Uterus (tissue), 2 donors: ENCODE results near the gene JAG1.

Experiments
- POLR2A ChIP-seq, 2 donors: fragments of 450-650 bp; IDR thresholded peaks; one replicate each; pipeline ENCODE4 v1.6.1; 2016; ENCODE audit warnings: antibody characterized with exemption in 2 of 2, mild to moderate bottlenecking in 1 of 2, moderate library complexity in 1 of 2
- TF ChIP-seq, protein P1 (sequence below), 4 experiments: fragments of 200-600 bp in 2 of 4; fragments of 450-650 bp in 2 of 4; sonication (generic) in 2 of 4; IDR thresholded peaks; one replicate each; pipeline ENCODE4 v1.5.1; 2016 to 2019; ENCODE audit warnings: antibody characterized with exemption in 4 of 4, mild to moderate bottlenecking in 2 of 4, moderate library complexity in 1 of 4

DNA sequence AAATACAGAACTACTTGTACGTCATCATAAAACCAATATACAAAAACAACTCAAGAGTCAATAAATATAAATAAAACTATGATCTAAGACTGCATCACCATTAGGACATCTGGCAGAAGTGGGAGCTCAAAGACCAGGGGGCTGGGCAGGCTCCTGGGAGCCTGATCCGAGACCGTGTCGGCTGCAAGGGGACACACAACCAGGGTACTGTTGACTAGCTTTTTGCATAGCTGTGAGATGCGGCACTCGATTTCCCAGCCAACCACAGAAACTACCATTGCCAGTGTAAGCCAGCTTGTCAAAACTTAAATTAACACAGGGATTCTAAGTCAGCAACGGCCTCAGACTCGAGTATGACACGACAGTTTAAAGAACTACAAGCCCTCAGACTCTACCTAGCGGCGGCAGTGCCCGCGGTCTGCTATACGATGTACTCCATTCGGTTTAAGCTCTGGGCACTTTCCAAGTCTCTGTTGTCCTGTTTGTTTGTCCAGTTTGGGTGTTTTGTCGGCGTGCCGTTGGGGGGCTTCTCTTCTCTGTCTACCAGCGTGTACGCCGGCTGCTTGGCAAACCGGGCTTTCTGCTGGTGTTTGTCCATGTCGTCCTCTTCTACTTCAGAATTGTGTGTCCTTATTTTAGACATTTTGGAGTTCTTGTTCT is 34.6 kb downstream of the JAG1 start:
- TF ChIP-seq, protein P1, sequence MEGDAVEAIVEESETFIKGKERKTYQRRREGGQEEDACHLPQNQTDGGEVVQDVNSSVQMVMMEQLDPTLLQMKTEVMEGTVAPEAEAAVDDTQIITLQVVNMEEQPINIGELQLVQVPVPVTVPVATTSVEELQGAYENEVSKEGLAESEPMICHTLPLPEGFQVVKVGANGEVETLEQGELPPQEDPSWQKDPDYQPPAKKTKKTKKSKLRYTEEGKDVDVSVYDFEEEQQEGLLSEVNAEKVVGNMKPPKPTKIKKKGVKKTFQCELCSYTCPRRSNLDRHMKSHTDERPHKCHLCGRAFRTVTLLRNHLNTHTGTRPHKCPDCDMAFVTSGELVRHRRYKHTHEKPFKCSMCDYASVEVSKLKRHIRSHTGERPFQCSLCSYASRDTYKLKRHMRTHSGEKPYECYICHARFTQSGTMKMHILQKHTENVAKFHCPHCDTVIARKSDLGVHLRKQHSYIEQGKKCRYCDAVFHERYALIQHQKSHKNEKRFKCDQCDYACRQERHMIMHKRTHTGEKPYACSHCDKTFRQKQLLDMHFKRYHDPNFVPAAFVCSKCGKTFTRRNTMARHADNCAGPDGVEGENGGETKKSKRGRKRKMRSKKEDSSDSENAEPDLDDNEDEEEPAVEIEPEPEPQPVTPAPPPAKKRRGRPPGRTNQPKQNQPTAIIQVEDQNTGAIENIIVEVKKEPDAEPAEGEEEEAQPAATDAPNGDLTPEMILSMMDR (IDR thresholded peaks at IDR 0.05), result no peak
- TF ChIP-seq POLR2A (IDR thresholded peaks at IDR 0.05), result no peak
